Epithelial cell of esophagus (primary cell): ENCODE data around the gene PTGER3.

Experiments
- DNase-seq: peaks from one replicate; pipeline ENCODE4 v3.0.0; 2010; ENCODE audit warnings: low read depth
- H3K4me3 ChIP-seq: 2 replicates; pipeline ENCODE4 v1.5.1; 2011; ENCODE audit warnings: mild to moderate bottlenecking, low read length, control low read depth
- CTCF ChIP-seq: IDR thresholded peaks from 2 replicates; pipeline ENCODE4 v1.5.1; 2011; ENCODE audit warnings: low read depth, mild to moderate bottlenecking, low read length, control low read depth, inconsistent platforms; ENCODE audit not compliant: insufficient read depth; ENCODE audit errors: missing control alignments

Gene PTGER3

GRCh38 chr1:71047635-71048607 is at the start of gene PTGER3:
PTGER3 (minus strand) TSS chr1:71047816; CDS start chr1:71047577, 239 bp downstream.
- peak within 1 kb of the TSS; percentile 23 for H3K4me3 ChIP-seq
- peak; percentile 41 for DNase-seq
- TF ChIP-seq CTCF: no peak

GRCh38 chr1:71094913-71095312 is 47.3 kb upstream of the PTGER3 start:
- TF ChIP-seq CTCF: no peak
- H3K4me3 ChIP-seq: no peak overlapping the region
- no peak for DNase-seq

GRCh38 chr1:71093938-71094337 is 46.3 kb upstream of the PTGER3 start:
- peak; percentile 35 for DNase-seq
- TF ChIP-seq CTCF: peak; percentile 32
- H3K4me3 ChIP-seq: no peak overlapping the region

GRCh38 chr1:71089536-71090270 is 42.1 kb upstream of the PTGER3 start:
- no peak for TF ChIP-seq CTCF
- H3K4me3 ChIP-seq: no peak overlapping the region
- peak; percentile 56 for DNase-seq

GRCh38 chr1:71088645-71089287 is 41.1 kb upstream of the PTGER3 start:
- TF ChIP-seq CTCF: no peak
- peak; percentile 79 for DNase-seq
- no peak overlapping the region for H3K4me3 ChIP-seq

- no peak for DNase-seq
- H3K4me3 ChIP-seq: no peak overlapping the region
- no peak for TF ChIP-seq CTCF
Measured at GRCh38 chr1:71087713-71088112, 40.1 kb upstream of the PTGER3 start.
